Activated gamma-delta T cell treated with Interleukin-2 at 50 U/mL for 16 hours (primary cell): ENCODE results near the gene AK4.
"Not testable (repeated sequence)": the region's sequence is repeated elsewhere in the genome, so short reads cannot be mapped to it uniquely, and the experiment has no call there.

Source experiments
- DNase-seq: peaks from one replicate; pipeline ENCODE4 v3.0.0-alpha.2; 2020

Gene AK4

DNA sequence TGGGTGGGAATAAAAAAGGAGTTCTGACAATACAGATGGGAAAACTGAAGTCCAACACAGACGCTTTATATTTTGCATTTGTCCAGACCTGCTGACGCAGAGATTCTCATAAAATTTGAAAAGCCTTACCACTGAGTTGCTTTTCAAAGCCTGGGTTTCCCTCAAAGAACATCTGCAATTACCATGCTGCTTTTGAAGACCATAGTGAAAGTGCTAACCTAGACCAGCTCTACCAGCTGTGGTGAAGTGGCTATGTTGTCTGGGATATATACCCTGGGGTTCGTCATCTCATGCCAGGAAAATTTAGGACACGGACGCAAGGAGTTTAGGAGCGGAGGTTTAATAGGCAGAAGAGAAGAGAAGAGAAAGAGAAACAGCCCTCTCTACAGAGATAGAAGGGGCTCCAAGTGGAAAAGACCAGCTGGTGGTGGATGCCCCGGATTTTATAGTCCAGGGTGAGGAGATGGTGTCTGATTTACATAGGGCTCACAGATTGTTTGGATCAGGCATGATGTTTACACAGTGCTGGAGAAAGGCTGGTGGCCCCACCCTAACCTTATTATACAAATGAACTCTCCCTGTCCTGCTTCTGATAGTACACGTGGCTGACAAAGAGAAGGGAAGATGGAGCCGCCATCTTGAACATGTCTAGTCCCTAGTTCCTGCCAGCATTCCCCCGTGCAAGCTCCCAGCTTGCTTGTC lies 73.8 kb downstream of the AK4 start:
- no peak for DNase-seq

DNA sequence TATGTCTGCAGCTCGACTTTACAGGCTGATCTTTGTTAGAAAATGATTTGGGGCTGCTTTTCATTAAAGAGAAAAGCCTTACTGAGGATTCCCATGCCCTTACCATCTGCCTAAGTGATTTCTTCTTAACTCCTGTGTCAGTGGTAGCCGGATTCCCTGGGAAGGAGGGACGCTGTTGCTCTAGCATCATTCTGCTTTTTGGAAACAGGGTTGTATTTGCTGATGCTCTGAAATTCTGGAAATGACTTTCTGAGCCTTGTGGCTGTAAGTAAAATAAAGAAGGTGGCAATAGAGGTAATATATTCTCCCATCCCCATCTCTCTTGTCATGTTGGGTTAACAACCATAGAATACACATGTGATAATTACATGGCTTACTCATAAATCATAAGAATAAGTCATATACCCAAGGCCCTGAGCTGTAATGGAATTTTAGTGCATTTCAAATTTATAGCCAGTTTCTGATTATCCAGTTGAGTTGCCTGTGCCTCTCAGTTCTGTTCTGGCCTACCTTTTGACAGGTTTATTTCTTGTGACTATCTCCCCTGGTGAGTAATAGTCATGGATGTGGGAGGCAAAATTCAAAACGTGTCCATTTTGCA lies 74.4 kb downstream of the AK4 start:
- no peak for DNase-seq

DNA sequence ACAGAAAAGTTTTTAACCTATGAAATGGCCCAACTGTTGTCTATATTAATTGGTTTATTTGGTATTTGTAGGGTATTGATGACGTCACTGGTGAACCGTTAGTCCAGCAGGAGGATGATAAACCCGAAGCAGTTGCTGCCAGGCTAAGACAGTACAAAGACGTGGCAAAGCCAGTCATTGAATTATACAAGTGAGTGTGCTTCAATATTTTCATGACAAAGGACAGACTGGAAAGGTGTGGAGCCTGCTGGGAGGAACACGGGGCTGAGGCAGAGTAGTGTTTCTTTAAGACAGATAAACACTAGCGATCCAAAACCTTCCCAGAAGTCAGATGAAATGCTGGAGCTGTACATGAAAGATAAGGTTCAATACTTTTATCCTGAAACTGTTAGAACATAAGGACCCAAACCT lies 76.7 kb downstream of the AK4 start:
- DNase-seq, result no peak

DNA sequence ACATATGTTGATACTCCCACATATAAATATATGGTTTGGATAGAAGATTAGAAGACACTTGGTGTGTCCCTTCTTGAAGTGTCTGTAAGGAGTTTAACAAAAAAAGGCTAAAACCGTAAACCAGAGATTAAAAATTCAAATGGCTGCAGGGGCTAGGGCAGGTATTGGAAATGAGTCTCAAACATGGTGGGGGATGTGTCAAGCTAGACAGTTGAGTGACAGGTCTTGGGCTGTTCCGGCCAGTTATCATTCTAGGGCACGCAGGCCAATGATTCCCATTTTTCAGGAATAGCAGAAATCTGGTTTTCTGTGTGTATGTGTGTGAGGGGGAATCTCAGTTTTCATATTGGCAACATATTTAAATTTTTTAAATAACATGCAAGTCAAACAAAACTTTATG lies 77.2 kb downstream of the AK4 start:
- DNase-seq, result no peak

DNA sequence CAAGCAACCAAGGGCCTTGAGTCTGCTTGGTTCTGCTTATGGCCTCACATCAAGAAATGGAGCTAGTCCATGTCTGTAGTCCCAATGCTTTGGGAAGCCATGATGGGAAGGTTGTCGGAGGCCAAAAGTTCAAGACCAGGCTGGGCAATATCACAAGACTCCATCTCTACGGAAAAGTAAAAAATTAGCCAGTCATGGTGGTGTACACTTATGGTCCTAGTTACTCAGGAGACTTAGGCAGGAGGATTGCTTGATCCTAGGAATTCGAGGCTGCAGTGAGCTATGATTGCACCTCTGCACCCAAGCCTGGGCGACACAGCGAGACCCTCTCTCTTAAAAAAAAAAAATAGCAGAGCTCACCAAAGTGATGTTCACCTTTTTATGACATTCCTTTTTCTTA lies 81.2 kb downstream of the AK4 start:
- DNase-seq, result no peak

DNA sequence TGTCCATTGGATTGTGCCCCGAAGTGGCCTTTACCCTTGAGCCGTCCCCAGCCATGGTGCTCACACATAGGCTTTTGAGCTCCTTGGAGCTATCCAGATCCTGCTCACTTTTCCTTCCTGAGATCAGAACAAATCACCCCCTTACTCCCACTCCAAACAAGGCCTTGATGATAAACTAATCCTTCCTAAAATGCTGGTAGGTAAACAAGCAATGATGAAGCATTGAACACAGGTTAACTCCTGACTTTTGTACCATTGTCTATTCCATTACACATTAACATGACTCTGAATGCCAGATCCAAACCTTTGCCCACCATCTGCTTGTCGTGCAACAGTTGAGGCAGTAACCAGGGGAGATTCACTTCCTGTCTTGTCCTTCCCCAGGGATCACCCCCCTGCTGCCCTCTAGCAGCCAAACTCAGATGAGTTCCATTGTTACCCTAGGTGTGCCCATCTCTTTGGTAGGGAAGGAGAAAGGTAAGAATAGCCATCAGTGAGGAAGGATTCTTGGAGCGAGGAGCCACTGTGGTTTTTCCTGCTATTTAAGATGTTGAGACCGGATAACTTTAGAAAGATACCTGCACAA lies 81.8 kb downstream of the AK4 start:
- DNase-seq, result no peak

DNA sequence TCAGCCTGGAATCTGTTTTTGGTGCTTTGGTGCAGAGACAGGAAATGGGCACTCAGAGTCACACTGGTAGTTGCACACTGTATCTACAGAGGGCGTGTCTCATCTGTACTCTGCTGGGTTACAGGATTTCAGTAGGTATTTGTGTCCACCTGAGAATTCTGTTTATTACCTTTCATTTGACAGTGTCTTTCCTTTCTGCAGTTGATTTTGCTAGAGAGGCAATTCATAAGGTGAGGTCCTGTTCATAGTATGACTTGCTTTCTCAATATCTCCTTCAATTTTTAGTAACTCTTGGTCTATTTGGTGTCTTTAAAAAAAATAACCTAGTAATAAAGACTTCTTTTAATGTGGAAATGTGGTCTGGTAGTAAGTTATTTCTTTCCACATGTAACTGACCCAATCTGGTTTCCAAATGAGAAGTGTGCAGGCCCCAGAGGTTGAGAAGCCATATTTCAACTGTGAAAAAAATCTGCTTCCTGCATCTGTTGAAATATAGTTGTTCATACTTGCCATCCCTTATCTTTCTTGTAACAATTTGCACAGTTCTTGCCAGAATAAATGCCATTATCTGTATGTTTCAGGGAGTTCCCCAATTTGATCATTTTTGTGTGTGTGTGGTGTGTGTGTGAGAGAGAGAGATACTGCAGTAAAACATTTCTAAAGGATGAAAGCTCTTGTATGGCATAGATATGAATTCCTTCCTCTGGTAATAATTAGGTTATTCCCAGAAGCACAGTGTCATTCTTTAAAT lies 82.9 kb downstream of the AK4 start:
- DNase-seq, result no peak

DNA sequence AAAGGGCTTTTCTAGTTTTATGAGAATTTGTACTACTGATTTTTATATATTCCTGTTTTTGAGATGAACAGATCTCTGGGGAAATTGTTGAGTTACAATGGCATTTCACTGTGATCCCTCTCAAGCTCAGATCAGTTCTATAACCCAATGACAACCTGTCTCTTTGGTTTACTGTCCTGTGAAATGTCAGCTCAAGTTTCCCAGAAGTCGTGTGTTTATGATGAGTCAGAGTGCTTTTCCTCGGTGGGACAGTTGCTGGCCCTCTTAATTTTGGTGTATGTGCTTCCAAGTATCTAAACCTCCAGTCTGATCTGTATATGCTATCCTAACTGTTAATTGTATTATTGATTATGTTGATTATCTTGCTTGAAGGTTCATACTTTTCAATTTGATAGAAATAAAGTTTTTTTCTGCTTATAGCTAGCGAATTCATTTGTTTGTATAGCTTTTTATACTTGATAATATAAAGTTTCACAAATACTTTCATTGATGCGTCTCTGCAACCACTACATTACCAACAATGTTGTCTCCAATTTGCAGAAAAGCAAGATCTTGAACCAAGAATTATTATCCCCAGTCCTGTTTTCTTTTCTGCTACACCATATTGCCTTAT lies 83.8 kb downstream of the AK4 start:
- no peak for DNase-seq

DNA sequence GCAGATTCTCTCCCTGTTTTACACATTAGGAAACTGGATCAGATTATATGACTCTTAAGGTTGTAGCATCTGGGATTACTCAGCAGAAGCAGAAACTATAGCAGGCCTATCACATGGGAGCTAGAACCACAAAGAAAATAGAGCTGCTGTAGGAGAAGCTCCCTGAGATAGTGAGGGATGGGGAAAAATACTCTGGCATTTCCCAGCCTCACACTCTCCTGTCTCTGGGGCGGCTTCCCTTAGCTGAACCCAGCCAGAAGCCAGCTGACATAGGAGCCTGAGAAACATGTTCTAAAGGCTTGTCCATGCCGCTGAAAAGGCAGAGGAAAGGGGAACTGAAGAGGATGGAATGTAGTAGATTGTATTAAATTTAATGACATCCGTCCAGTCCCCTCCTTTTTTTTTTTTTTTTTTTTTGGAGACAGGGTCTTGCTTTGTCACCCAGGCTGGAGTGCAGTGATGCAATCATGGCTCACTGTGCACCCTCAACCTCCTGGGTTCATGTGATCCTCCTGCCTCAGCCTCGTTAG lies 84.5 kb downstream of the AK4 start:
- DNase-seq, result no peak

DNA sequence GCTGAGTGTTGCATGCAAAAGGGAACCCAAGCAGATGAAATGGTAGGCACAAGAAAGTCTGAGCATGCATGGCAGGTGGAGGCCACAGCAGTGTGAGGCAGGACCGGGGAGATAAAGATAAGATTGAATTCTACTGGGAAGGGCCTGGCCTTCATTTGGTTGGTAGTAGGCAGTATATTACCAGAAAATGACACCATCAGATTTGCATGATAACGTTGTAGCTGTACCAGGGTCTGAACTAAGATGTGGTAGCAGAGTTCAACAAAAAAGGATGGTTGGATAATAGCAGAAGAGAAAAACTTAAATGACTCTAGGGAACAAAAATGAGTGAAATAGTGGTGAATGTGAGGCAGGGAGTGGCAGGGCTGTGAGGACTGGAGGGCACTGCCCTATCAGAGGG lies 85.8 kb downstream of the AK4 start:
- DNase-seq, result no peak

DNA sequence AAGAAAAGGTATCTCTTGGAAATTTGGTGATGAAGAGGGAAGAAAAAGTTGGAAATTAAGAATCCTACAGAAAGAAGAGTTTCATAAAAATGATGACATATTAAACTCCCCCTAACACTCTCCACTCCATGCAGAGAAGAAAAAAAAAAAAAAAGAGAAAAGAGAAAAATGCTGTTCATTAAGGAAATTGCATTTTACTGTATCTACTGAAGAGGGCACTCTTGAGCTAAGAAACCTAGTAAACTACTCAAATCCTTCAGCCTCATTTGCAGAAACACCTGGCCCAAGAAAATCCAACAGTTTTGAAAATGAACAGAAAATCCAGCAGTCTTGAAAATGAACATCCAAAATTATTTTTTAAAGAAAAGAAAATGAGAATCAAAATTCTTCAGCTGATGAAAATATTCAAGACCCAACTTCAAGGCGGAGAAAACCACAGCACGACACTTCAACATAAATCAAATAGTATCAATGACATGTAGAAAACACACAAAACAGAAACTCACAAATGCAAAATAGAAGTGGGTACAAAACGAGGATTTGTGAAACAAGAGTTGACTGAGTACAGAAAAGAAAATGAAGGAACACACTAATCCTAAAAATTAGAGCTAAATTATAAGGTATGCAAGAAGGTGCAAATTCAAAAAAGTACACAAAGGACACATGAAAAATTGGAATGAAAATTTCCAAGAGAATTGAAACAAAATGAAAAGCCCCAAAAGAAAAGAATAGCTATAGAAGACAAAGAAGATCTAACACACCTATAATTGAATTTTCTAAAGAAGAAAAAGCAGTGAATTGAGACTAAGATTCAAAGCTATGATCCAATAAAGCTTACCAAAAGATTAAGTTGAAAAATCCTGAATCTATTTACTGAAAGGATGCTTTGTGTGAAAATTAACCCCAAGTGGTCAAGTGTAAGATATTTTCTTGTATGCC lies 88.1 kb downstream of the AK4 start:
- no peak for DNase-seq

DNA sequence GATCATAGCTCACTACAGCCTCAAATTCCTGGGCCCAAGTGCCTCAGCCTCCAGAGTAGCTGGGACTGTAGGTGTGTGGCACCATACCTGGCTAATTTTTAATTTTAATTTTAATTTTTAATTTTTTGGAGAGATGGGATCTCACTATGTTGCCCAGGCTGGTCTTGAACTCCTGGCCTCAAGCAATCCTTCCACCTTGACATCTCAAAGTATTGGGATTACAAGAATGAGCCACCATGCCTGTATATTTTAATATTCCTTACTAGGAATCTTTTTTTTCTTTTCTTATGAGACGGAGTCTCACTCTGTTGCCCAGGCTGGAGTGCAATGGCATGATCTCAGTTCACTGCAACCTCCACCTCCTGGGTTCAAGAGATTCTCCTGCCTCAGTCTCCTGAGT lies 89.1 kb downstream of the AK4 start:
- DNase-seq, result not testable (repeated sequence)

DNA sequence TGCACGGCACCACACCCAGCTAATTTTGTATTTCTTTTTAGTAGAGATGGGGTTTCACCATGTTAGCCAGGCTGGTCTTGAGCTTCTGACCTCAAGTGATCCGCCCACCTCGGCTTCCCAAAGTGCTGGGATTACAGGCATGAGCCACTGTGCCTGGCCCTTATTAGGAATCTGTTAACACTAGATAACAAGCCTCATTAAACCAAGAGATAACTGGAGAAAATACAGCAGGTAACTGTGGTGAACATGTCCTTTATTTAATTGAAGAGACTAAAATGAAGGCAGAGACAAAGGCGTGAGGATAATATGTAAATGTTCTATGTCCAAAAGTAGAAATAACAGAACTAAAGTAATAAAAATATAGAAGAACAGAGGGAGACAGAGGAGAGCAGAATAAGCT lies 89.5 kb downstream of the AK4 start:
- DNase-seq, result no peak

DNA sequence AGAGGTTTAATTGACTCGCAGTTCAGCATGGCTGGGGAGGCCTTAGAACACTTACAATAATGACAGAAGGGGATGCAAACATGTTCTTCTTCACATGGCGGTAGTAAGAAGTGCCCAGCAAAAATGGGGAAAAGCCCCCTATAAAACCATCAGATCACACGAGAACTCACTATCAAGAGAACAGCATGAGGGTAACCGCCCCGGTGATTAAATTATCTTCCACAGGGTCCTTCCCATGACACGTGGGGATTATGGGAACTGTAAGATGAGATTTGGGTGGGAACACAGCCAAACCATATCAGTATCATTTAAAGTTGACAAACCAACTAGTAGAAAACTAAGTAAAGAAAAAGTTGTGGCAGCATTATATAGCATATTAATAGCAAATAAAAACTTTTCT lies 90.0 kb downstream of the AK4 start:
- no peak for DNase-seq

DNA sequence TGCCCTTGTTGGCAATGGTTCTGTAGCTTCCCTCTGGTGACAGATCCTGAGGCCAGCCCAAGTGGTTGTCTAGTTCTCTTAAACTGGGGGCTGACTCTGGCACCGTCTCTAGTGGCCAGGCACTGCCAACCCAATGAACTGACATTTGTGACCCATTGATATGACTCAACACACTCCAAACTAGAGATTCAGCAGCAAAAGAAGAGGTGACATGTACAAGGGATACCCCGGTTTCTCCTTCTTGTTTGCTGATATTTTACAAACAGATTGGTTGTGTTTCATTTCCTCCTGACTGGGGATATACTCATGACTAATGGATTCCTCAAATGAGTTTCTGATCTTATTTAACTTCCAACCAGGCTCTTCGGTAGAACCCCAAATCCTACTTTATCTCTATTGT lies 95.5 kb downstream of the AK4 start:
- no peak for DNase-seq

DNA sequence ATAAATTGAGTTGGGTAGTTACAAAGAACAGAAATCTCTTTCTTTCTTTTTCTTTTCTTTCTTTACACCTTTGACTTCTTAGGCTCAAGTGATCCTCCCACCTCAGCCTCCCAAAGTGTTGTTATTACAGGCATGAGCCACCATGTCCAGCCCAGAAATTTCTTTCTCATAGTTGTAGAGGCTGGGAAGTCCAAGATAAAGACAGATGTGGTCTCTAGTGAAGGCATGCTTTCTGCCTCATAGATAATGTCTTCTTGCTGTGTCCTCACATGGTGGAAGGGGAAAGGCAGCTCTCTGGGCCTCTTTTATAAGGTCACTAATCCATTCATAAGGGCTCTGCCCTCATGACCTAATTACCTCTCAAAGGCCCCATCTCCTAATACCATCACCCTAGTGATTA lies 97.3 kb downstream of the AK4 start:
- no peak for DNase-seq

DNA sequence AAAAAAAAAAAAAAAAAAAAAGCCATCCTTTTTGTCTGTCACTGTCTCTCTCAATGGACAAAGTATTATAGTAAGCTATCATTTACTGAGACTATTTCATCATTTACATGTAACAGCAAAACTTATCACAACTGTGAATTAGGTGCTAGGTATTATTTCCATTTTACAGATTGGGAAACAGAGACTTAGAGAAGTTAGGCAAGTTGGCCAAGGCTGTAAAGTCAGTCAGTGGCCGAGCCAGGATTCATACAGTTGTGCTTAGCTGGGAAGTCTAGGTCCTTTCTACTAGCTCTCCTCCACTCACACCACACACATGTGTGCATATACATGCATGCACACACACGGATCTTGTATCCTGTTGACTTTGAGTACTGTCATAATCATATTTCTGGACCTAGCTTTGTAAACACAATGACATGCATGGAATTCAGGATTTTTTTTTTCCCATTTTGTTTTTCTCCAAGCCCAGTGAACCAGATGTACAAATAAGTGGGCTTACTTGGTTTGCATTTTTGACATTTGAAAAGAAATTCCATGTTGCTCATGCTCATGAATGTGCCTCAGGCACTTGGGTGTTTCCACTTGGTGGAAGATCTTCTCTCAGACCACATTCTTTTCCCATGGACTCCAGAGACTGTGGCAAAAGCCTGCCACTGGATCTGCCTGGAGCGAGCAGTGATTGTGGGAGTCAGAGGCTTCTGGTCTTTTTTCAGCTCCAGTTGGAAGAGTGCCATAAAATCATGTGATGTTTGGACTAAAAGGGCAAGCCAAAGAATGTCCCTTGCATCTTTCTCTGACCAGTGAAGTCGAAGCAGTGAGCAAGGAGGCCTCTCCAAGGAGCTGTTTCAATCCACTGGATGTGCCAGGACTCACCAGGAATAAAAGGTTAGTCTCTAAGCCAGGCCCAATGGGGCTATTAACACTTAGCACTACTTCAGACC lies 99.7 kb downstream of the AK4 start:
- no peak for DNase-seq

DNA sequence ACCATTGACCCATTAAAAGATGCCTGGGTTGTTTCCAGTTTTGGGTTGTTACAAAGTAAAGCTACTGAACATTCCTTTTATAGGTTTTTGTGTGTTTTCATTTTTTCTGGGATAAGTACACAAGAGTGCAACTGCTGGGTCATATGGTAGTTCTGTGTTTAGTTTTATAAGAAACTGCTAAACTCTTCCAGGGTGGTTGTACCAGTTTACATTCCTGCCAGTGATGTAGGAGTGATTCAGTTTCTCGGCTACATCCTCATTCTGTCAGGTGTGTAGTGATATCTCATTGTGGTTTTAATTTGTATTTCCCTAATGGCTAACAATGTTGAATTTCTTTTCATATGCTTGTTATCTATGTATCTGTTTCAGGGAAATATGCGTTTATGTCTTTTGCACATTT lies 102.8 kb downstream of the AK4 start:
- no peak for DNase-seq

DNA sequence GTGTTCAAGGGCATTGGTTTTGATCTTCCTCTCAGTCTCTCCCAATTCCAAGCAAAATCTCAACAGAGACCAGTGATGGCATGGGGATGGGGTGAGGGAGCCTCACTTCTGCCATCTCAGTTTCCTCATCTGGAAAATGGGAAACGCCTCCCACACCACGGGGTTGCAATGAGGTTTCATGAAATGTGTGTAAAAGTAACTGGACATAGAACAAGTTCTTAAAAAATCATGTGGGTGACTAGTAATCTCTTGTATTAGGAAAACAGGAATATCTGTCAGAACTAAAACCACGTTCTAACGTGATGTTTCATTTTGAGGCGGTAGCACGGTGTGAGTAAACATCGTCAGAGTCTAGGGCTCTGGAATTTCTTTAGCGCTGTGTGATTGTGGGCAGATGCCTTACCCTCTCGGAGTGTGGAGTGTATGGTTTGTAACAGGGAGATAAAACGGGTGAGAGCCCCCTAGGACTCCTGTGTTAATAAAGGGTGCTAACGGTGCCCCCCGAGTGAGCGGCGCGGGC lies 105.9 kb downstream of the AK4 start:
- no peak for DNase-seq

DNA sequence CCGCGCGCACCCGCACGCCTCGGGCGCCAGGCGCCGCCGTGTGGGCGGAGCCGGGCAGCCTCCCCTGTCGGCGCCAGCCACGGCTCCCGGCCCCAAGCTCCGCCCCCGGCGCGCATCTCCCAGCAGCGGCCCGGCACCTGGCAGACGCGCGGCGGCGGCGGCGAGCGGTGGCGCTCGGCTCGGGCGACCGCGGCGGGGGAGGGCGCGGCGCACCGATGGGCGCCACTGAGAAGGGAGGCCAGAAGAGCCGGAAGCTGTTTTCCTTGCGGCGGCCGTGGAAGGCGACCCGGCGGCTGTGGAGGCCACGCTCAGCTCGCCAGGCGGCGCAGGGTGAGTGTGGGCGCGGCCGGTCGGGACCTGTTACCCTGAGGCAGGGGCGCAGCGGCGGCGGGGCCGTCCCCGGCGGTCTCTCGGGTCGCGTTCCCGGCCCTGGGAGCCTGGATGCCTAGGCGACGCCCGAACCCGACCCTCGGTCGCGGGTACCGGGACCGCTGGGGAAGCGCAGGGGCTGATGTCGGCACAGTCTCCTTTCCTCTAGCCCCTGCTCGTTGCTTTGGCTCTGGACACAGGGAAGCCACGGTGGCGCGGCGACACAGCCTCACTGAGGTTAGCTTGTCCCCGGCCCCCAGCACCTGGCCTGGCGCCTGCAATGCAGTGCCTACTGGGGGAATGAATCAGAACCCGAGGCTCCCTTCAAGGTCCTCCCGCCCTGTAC lies 106.5 kb downstream of the AK4 start:
- DNase-seq, result peak; percentile 80
